ENCODE data around the gene ZNF385C. TPM values are rescaled to one million over a fixed set of nuclear protein-coding genes. Genes with fewer than 3 reads are reported as not detected.

Gene ZNF385C
- total RNA-seq, 4 donors from 2014 or later, result 0.18 to 0.38 TPM; not detected in 2

GRCh38 chr17:42041619-42042018, 56.7 kb downstream of the ZNF385C start:
- TF ChIP-seq CTCF (IDR thresholded peaks at IDR 0.05), result no peak
- Histone ChIP-seq H3K4me3 (no peak overlapping the region), H3K9me3 (no peaks in the 10 kb centered on the region), H3K27ac (no peak overlapping the region), H3K36me3 (no peaks in the 10 kb centered on the region), H3K4me1 (no peaks in the 10 kb centered on the region), H3K27me3 (no peaks in the 10 kb centered on the region)
- intact Hi-C loops (cut with DNase I), result no loop called here
- DNase-seq, result no peak

DNA sequence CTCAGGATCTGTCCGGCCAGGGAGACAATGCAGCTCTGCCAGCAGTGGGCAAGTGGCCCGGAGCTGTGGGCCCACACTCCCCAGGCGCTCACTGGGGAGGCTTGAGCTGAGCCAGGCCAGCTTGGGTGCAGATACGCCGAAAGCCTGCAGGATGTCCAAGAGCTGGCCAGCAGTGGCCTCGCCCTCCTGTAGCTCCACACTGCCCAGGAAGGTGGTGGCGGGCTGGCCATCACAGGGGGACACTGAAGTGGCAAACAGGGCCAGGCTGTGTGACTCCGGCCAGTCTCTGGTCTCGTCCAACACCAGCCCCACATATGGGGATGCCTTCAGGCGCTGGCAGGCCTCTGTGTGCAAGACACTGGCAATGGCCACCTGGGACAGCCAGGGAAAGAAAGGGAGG, 57.5 kb downstream of the ZNF385C start:
- 93% methylated on average over 2 of the region's 10 CpGs; no CpG with 5 or more reads in 1 of the 2 donors for WGBS, 2 donors

DNA sequence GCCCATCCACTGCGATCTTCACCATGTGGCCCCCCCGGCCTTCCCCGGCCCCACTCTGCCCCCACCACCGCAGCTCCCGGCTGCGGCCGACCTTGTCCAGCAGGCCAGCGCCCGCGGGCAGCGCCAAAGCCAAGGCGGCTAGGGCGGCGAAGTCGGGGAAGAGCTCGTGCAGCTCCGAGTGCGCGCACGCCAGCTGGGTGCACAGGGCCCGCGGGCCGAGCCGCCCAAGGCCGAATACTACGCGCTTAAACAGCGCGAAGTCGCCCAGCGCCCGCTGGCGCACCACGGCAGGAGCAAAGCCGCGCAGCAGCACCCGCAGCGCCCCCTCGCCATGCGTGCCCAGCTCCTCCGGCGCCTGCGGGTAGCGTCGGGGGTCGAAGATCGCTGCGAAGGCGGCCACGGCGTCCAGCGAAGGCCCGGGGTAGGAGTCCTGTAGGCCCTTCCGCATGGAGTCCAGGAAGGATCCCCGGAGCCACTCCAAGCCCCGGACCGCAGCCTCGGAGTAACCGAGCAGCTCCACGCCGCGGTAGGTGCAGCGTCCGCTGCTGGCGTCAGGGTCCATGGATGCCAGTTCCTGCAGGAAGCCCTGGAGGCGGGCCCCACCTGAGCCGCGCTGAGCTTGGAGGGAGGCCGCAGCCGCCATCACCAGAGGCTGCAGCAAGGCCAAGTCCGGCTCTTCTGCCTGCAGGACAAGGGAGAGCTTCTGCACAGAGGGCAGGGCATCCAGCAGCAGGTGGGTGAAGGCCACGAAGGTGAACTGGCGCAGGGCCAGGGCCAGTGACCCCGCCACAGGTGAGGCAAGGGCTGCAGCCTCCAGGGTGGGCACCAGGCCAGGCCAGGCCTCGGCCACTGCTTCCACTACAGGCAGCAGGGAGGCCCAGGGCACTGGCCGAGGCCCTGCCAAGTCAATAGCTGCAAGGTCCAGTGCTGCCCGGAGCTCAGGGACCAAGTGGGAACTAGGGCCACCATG, 58.2 kb downstream of the ZNF385C start:
- DNase-seq, result no peak
- TF ChIP-seq POLR2A (IDR thresholded peaks at IDR 0.05), result no peak
- TF ChIP-seq CTCF (IDR thresholded peaks at IDR 0.05), result no peak
- Histone ChIP-seq H3K36me3 (no peaks in the 10 kb centered on the region), H3K27me3 (no peaks in the 10 kb centered on the region), H3K4me3 (peak overlapping the region in 1 of 4 donors; percentile 38), H3K4me1 (no peaks in the 10 kb centered on the region), H3K9me3 (no peaks in the 10 kb centered on the region), H3K27ac (no peak overlapping the region)
- intact Hi-C loops (cut with DNase I), result no loop called here
- 68% methylated on average over 15 of the region's 77 CpGs; no CpG with 5 or more reads in 1 of the 2 donors for WGBS, 2 donors

More for the DNA sequence above, 57.5 kb downstream of the ZNF385C start:
- DNase-seq, result no peak
- Histone ChIP-seq H3K36me3 (no peaks in the 10 kb centered on the region), H3K27me3 (no peaks in the 10 kb centered on the region), H3K27ac (no peak overlapping the region), H3K4me3 (no peak overlapping the region), H3K9me3 (no peaks in the 10 kb centered on the region), H3K4me1 (no peaks in the 10 kb centered on the region)
- TF ChIP-seq CTCF (IDR thresholded peaks at IDR 0.05) (no peak), POLR2A (IDR thresholded peaks at IDR 0.05) (no peak)
- intact Hi-C loops (cut with DNase I), result no loop called here

GRCh38 chr17:42038221-42038973, 59.9 kb downstream of the ZNF385C start:
- no peaks in the 10 kb centered on the region for H3K27me3 ChIP-seq
- no peak overlapping the region for H3K27ac ChIP-seq
- DNase-seq, result no peak
- no peaks in the 10 kb centered on the region for H3K9me3 ChIP-seq
- intact Hi-C loops (cut with DNase I), result no loop called here
- TF ChIP-seq POLR2A (IDR thresholded peaks at IDR 0.05), result no peak
- no peak for TF ChIP-seq CTCF (IDR thresholded peaks at IDR 0.05)
- no peak overlapping the region for H3K4me3 ChIP-seq
- 81 to 84% methylated on average over 3 to 5 of the region's 5 CpGs for whole genome bisulfite sequencing, 2 donors
- no peaks in the 10 kb centered on the region for H3K36me3 ChIP-seq
- H3K4me1 ChIP-seq, result no peaks in the 10 kb centered on the region

DNA sequence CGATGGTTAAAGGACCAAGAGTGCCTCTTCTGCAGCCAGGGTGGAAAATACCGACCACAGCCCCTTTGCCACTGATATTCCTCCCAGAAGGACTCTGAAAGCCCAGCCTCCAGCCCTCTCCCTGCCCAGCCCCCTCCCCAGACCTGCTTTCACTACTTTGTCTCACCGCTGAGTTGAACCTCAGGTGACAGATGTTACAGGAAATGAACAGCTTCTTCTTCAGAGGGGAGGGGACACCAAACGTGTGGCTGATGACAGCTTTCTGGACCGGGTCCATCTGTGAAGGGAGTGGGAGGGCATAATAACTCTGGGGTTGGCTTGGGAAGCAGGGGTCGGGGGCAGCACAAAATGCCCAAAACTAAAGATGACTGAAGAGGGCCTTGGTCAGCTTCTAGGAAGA, 64.2 kb downstream of the ZNF385C start:
- intact Hi-C loops (cut with DNase I), result no loop called here
- Histone ChIP-seq H3K4me1 (no peaks in the 10 kb centered on the region), H3K27me3 (no peaks in the 10 kb centered on the region), H3K9me3 (no peaks in the 10 kb centered on the region), H3K4me3 (no peak overlapping the region), H3K27ac (no peak overlapping the region), H3K36me3 (no peaks in the 10 kb centered on the region)
- 49 to 85% methylated on average over 2 to 6 of the region's 6 CpGs for WGBS, 2 donors
- no peak for TF ChIP-seq CTCF (IDR thresholded peaks at IDR 0.05)
- TF ChIP-seq POLR2A (IDR thresholded peaks at IDR 0.05), result no peak
- DNase-seq, result no peak

Measured in esophagus squamous epithelium (tissue), 5 donors.